IPS-11a (cell line): Measurements from ENCODE around the gene RBM23.
"Not testable (repeated sequence)": the region's sequence is repeated elsewhere in the genome, so short reads cannot be mapped to it uniquely, and the experiment has no call there.

Experiments
- H3K4me3 ChIP-seq: one replicate; pipeline ENCODE4 v1.5.1; 2013; ENCODE audit warnings: low read depth, low read length, control low read depth

RBM23 gene

GRCh38 chr14:22918804-22919600 is at the start of gene RBM23:
Gene RBM23 (minus strand): TSS chr14:22919149.
- peak within 1 kb of the TSS; percentile 92 for H3K4me3 ChIP-seq

- H3K4me3 ChIP-seq, result no peak overlapping the region
Measured at GRCh38 chr14:22966783-22967269, 47.9 kb upstream of the RBM23 start.

- H3K4me3 ChIP-seq, result not testable (repeated sequence)
Measured at GRCh38 chr14:22965916-22966782, 47.2 kb upstream of the RBM23 start.

- no peak overlapping the region for H3K4me3 ChIP-seq
Measured at GRCh38 chr14:22962061-22962676, 43.2 kb upstream of the RBM23 start.

- peak overlapping the region; percentile 79 for H3K4me3 ChIP-seq
Measured at GRCh38 chr14:22955702-22956569, 37.0 kb upstream of the RBM23 start.

GRCh38 chr14:22952418-22952817 is 33.5 kb upstream of the RBM23 start:
- H3K4me3 ChIP-seq, result no peak overlapping the region

- not testable (repeated sequence) for H3K4me3 ChIP-seq
Measured at GRCh38 chr14:22951795-22952194, 32.8 kb upstream of the RBM23 start.

- no peak overlapping the region for H3K4me3 ChIP-seq
Measured at GRCh38 chr14:22945642-22946041, 26.7 kb upstream of the RBM23 start.

- no peak overlapping the region for H3K4me3 ChIP-seq
Measured at GRCh38 chr14:22939684-22940083, 20.7 kb upstream of the RBM23 start.

GRCh38 chr14:22935156-22935555 is 16.2 kb upstream of the RBM23 start:
- no peak overlapping the region for H3K4me3 ChIP-seq

GRCh38 chr14:22932146-22932545 is 13.2 kb upstream of the RBM23 start:
- H3K4me3 ChIP-seq, result no peak overlapping the region

- H3K4me3 ChIP-seq, result peak overlapping the region; percentile 76
Measured at GRCh38 chr14:22929961-22930364, 11.0 kb upstream of the RBM23 start.

GRCh38 chr14:22929104-22929960 is 10.4 kb upstream of the RBM23 start, which contains the start of gene PRMT5:
Gene PRMT5 (minus strand): TSS chr14:22929376. CDS start chr14:22929361, 15 bp downstream.
- H3K4me3 ChIP-seq, result peak within 1 kb of the TSS; percentile 76

- H3K4me3 ChIP-seq, result peak overlapping the region; percentile 76
Measured at GRCh38 chr14:22928237-22929103, 9.5 kb upstream of the RBM23 start.

- no peak overlapping the region for H3K4me3 ChIP-seq
Measured at GRCh38 chr14:22926316-22926715, 7.4 kb upstream of the RBM23 start.

GRCh38 chr14:22925513-22925912 is 6.6 kb upstream of the RBM23 start:
- no peak overlapping the region for H3K4me3 ChIP-seq

GRCh38 chr14:22923746-22924145 is 4.8 kb upstream of the RBM23 start:
- no peak overlapping the region for H3K4me3 ChIP-seq

GRCh38 chr14:22922294-22922693 is 3.3 kb upstream of the RBM23 start:
- H3K4me3 ChIP-seq, result no peak overlapping the region
